ENCODE data around the gene CCDC183.

Gene CCDC183

DNA sequence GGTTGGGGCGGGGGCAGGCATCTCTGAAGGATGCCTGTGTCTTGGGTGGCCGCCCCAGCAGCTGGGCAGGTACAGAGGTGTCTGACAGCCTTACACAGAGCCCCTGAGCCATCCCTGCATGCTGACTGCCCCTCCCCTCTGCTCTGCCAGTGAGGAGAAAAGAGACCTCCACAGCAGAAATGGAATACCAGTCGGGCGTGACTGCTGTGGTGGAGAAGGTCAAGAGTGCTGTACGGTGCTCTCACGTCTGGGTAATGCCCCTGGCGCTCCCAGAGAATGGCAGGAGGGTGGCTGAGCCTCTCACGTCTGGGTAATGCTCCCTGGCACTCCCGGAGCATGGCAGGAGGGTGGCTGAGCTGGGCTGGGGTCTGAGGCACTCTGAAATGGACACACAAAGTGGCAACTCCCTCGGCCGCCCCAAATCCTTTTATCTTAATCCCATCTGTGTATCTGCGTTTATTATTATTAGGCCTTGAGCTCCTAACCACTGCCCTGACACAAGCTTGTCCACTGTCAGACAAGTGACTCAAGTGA, 9.1 kb downstream of the CCDC183 start:
- TF ChIP-seq, protein P1, sequence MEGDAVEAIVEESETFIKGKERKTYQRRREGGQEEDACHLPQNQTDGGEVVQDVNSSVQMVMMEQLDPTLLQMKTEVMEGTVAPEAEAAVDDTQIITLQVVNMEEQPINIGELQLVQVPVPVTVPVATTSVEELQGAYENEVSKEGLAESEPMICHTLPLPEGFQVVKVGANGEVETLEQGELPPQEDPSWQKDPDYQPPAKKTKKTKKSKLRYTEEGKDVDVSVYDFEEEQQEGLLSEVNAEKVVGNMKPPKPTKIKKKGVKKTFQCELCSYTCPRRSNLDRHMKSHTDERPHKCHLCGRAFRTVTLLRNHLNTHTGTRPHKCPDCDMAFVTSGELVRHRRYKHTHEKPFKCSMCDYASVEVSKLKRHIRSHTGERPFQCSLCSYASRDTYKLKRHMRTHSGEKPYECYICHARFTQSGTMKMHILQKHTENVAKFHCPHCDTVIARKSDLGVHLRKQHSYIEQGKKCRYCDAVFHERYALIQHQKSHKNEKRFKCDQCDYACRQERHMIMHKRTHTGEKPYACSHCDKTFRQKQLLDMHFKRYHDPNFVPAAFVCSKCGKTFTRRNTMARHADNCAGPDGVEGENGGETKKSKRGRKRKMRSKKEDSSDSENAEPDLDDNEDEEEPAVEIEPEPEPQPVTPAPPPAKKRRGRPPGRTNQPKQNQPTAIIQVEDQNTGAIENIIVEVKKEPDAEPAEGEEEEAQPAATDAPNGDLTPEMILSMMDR (IDR thresholded peaks at IDR 0.05; ENCODE audit: low read length): no peak
- no peak for TF ChIP-seq EZH2 (optimal IDR thresholded peaks at IDR 0.05; ENCODE audit: low read depth, low read length)
- TF ChIP-seq EZH2phosphoT487 (IDR thresholded peaks at IDR 0.05; ENCODE audit: low read length): no peak
- peaks cover 15% of the 10 kb centered on the region for H3F3A ChIP-seq (ENCODE audit: insufficient read depth, low read length)
- no peak overlapping the region for H3K27ac ChIP-seq (ENCODE audit: low read length)
- H3K36me3 ChIP-seq (replicated peaks; ENCODE audit: insufficient read depth, low read length): no peaks in the 10 kb centered on the region
- no peak overlapping the region for H3K4me3 ChIP-seq (ENCODE audit: low read length)
- H3K79me2 ChIP-seq (ENCODE audit: low read length): peaks cover 35% of the 10 kb centered on the region
- H3K9ac ChIP-seq (ENCODE audit: low read length): no peak overlapping the region
- peaks cover 21% of the 10 kb centered on the region; the same call in 1 of the 2 replicates for H3K4me1 ChIP-seq (ENCODE audit: low read length)
- no peaks in the 10 kb centered on the region for H3K9me3 ChIP-seq (replicated peaks; ENCODE audit: insufficient read depth, low read length)
- H3K27me3 ChIP-seq (replicated peaks; ENCODE audit: insufficient read depth, low read length): no peaks in the 10 kb centered on the region
- no peaks in the 10 kb centered on the region for H3K9me2 ChIP-seq (replicated peaks; ENCODE audit: insufficient read depth, low read length)
- DNase-seq: no peak
- H2AFZ ChIP-seq (ENCODE audit: low read length): no peak overlapping the region
- H4K20me1 ChIP-seq (ENCODE audit: insufficient read depth, low read length): no peaks in the 10 kb centered on the region
- H3K4me2 ChIP-seq (ENCODE audit: low read depth, low read length): no peak overlapping the region

DNA sequence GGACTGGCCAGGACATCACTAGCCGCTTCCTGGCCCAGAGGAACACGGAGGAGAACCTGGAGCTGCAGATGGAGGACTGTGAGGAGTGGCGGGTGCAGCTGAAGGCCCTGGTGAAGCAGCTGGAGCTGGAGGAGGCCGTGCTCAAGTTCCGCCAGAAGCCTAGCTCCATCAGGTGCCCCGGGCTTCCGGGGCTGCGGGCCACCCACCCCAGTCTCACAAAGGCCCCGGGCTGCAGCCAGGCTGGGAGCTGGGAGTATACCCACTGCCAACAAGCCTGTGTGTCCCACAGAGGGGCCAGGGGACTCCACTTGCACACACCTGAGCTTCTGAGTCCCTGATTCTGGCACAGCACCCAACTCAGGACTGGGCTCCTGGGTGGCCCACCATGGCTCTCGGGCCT, 9.9 kb downstream of the CCDC183 start:
- Histone ChIP-seq H3K4me2 (ENCODE audit: low read depth, low read length) (no peak overlapping the region), H3K4me3 (ENCODE audit: low read length) (no peak overlapping the region), H2AFZ (ENCODE audit: low read length) (no peak overlapping the region), H3K27ac (ENCODE audit: low read length) (no peak overlapping the region), H3K36me3 (replicated peaks; ENCODE audit: insufficient read depth, low read length) (no peaks in the 10 kb centered on the region), H3K4me1 (ENCODE audit: low read length) (peaks cover 21% of the 10 kb centered on the region; the same call in 1 of the 2 replicates), H3F3A (ENCODE audit: insufficient read depth, low read length) (peaks cover 8% of the 10 kb centered on the region; the same call in 1 of the 2 replicates), H3K9ac (ENCODE audit: low read length) (no peak overlapping the region), H3K79me2 (ENCODE audit: low read length) (peaks cover 43% of the 10 kb centered on the region), H3K27me3 (replicated peaks; ENCODE audit: insufficient read depth, low read length) (no peaks in the 10 kb centered on the region), H4K20me1 (ENCODE audit: insufficient read depth, low read length) (no peaks in the 10 kb centered on the region), H3K9me3 (replicated peaks; ENCODE audit: insufficient read depth, low read length) (no peaks in the 10 kb centered on the region), H3K9me2 (replicated peaks; ENCODE audit: insufficient read depth, low read length) (no peaks in the 10 kb centered on the region)
- DNase-seq: no peak
- TF ChIP-seq EZH2phosphoT487 (IDR thresholded peaks at IDR 0.05; ENCODE audit: low read length): no peak
- no peak for TF ChIP-seq EZH2 (optimal IDR thresholded peaks at IDR 0.05; ENCODE audit: low read depth, low read length)

- Histone ChIP-seq H3K4me3 (ENCODE audit: low read length) (peak overlapping the region; percentile 88), H3K79me2 (ENCODE audit: low read length) (peaks cover 49% of the 10 kb centered on the region), H3K36me3 (replicated peaks; ENCODE audit: insufficient read depth, low read length) (no peaks in the 10 kb centered on the region), H3K9me2 (replicated peaks; ENCODE audit: insufficient read depth, low read length) (no peaks in the 10 kb centered on the region), H3K27ac (ENCODE audit: low read length) (0 out of 2 replicates have a peak overlapping the region, but pooled peaks have one; percentile 65), H3K9me3 (replicated peaks; ENCODE audit: insufficient read depth, low read length) (no peaks in the 10 kb centered on the region), H3F3A (ENCODE audit: insufficient read depth, low read length) (peaks cover 3% of the 10 kb centered on the region; the same call in 1 of the 2 replicates), H3K27me3 (replicated peaks; ENCODE audit: insufficient read depth, low read length) (no peaks in the 10 kb centered on the region), H3K4me2 (ENCODE audit: low read depth, low read length) (peak overlapping the region; percentile 95), H4K20me1 (ENCODE audit: insufficient read depth, low read length) (no peaks in the 10 kb centered on the region), H3K4me1 (ENCODE audit: low read length) (peaks cover 21% of the 10 kb centered on the region; the same call in 1 of the 2 replicates), H2AFZ (ENCODE audit: low read length) (peak overlapping the region; percentile 92), H3K9ac (ENCODE audit: low read length) (peak overlapping the region; percentile 88)
- TF ChIP-seq, protein P1 (IDR thresholded peaks at IDR 0.05; ENCODE audit: low read length): no peak
- TF ChIP-seq EZH2 (optimal IDR thresholded peaks at IDR 0.05; ENCODE audit: low read depth, low read length) (no peak), EZH2phosphoT487 (IDR thresholded peaks at IDR 0.05; ENCODE audit: low read length) (no peak)
- no peak for DNase-seq
Measured at GRCh38 chr9:136806631-136807201, 10.6 kb downstream of the CCDC183 start.
